HG02970 (cell line): ENCODE results near the gene CPT1B.

Experiments
- ATAC-seq: cut with Tn5 transposase; IDR thresholded peaks from one replicate; pipeline ENCODE4 v1.9.1; 2021; ENCODE audit warnings: mild to moderate bottlenecking, moderate library complexity, moderate number of reproducible peaks; ENCODE audit not compliant: unreplicated experiment, low FRiP score

Gene CPT1B

DNA sequence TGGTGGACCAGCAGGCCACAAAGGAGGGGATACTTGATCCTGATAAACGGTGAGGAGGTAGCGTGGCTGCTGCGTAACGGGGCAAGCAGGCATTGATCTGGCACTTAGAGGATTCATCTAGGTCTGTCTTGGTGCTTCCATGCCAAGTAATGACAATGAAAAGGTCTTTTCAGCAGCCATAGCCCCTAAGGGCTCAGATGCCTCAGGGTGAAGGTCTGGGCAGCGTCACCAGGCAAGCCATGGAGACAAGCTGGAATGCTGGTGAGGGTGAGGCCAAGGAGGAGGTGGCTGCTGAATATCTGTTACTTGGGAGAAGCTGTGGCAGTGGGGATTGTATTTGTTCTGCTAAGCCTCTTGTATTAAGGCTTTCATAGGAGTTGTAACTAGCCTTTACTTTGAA is 9.2 kb upstream of the CPT1B start:
- ATAC-seq, result no peak

DNA sequence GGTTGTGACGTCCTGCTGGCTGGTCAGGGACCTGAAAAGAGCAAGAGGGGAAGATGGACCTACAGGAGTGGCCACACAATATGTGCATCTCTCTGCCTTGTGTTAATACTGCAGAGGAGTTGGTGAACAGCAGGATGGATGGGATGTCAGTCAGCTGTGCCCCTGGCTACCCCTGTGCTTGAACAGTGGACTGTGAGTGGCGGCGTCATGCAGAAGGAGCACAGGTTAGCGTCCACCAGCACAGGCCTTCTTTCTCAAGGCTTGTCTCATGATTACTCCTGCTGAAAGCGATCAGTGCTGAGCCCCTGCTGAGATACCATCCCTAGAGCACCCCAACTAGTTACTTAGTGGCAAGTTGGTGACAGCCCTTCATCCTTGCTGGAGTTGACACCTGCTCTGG is 8.2 kb upstream of the CPT1B start:
- no peak for ATAC-seq

DNA sequence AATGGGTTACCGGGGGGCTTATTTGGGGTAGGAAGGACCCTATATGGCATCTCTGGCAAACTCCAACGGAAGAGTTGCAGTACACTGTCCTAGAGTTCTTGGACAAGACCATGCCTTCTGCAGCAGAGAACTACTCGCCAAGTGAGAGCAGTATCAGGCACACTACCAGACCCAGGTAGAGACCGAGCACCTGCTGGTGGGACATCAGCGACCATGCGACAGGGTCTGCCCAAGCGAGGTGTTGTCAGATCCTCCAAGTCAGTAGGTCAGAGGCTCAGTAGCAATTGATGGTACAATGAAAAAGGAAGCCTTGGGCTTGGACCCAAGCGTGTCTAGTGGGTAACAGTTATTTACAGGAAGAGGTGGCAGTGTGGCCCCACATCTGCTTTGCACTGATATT is 7.6 kb upstream of the CPT1B start:
- no peak for ATAC-seq

DNA sequence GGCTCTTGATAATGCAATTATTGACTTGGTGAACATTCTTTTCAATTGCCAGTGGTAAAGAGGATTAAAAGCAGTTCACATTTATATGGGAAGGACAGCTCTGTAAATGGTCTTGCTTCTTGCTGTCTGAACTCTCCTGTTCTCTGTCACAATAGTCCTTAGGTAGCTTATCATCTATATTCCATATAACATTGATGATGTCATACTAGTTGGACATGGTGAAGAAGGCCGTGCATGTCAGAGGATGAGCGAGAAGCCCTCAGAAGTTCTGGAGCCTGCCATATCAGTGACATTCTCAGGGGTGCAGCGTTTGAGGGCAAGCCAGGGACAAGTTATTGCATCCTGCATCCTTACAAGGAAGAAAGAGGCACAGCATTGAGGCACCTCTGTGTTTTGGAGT is 7.0 kb upstream of the CPT1B start:
- no peak for ATAC-seq

DNA sequence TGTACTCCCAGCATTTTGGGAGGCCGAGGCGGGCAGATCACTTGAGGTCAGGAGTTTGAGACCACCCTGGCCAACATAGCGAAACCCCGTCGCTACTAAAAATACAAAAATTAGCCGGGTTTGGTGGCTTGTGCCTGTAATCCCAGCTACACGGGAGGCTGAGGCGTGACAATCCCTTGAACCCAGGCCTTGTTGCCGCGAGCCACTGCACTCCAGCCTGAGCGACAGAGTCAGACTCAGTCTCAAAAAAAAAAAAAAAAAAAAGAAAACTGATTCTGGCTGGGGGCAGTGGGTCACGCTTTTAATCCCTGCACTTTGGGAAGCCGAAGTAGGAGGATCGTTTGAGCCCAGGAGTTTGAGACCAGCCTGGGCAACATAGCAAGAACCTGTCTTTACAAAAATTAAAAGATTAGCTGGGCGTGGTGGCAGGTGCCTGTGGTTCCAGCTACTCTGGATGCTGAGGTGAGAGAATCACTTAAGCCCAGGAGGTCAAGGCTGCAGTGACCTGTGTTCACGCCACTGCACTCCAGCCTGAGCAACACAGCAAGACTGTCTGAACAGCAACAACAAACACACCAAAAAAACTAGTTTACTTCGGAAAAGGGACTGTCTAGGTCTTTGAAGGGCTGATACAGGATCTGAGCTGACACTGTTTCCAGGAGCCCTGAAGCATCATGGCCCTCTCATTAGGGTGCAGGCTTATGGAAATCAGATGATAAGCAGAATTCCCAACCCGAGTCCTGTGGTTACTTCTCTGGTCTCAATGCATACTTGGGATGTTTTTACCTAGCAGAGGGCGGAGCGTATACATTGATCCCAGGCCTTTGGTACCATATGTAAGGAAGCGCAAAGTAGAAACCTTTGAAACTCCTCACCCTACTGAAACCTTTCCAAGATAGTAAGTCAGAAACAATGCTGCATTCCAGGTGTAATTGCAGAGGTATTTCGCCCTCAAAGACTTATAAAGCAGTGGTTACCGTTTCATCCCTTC is 6.2 kb upstream of the CPT1B start:
- no peak for ATAC-seq

DNA sequence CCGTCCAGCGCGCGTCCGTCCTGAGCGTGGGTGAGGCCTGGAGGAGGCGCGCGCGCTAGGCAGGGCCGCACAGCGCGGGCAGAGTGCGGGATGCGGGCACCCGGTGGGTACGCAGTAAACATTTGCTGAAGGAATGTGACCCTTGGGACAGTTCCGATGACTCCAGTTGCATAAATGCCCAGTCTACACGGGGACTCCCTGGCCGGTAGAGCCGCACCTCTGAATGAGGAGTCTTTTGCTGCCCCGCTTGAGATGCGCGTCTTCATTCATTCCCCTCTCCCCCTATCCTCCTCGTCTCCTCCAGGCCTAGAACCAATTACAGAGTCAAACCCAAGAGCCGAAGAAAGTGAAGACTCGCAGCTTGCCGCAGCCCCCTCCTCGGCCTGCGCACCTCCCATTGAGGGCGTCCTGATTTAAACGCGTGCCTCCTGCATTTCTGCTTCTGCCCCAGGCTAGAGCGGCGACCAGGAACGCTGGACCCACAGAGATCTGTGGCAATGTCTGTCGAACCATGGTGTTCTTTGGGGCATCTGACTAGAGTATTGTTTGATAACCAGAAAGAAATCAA is 5.2 kb upstream of the CPT1B start:
- peak; percentile 29 for ATAC-seq

DNA sequence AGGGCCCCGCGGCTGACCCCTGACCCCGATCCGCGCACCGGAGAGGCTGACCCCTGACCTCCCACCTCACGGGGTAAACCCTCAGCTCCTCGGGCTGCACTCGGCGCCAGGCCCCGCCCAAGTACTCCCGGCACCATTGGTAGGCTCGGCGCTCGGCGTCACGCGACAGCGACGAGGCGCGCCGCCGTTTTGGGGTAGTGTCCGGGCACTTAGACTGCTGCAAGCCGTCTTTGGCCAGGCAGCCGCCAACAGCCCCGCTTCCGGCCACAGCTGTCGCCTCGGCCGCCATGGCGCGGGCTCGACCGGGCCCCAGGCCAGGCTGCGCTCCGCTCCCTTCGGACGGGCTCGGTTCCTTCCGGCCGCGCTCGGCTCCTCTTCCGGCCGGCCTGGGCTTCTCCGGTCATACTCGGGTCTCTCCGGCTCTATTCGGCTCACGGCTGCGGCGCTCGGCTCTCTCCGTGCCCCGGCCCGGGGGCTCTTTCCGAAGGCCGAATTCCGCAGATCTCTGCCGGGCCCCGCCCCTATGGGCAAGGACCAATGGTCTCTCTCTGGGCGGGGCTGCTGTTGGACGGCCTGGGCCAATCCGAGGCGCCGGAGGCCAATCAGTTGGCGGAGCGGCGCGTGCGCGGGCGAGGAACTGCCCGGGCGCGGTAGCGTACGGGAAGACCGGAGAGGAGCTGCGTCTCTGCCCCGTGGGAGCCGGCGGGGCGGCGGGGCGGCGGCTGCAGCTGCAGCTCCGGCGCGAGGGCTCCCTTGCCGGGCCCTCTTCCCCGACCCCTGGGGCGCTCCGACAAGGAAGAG is 4.5 kb upstream of the CPT1B start, which contains the start of gene CHKB:
Gene CHKB, minus strand, starts transcription at position 357 of the 801 bp plus-strand sequence. Its CDS starts 68 bp downstream, at position 289.
- peak; percentile 92 for ATAC-seq

DNA sequence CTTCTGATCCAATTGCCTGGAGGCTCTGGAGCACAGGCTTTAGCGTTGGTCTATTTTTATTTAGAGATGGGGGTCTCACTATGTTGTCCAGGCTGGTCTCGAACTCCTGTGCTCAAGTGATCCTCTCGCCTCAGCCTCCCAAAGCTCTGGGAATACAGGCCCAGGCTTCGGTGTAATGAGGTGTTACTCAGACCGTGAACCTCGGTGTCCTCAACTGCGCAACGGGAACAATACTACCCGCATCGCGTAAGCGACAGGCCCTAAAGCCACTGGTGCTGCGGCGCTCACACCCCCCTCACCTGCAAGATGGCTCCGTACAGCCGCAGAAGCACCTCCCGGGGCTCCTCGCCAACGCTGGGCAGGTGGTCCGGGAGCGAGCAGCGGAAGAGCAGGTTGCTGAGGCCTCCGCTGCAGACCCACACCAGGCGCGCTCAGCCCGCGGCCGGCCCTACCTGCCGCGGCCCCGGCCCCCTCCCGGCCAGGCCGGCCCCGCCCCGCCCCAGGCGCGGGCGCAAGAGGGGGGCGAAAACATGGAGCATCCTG is 3.8 kb upstream of the CPT1B start:
- no peak for ATAC-seq

DNA sequence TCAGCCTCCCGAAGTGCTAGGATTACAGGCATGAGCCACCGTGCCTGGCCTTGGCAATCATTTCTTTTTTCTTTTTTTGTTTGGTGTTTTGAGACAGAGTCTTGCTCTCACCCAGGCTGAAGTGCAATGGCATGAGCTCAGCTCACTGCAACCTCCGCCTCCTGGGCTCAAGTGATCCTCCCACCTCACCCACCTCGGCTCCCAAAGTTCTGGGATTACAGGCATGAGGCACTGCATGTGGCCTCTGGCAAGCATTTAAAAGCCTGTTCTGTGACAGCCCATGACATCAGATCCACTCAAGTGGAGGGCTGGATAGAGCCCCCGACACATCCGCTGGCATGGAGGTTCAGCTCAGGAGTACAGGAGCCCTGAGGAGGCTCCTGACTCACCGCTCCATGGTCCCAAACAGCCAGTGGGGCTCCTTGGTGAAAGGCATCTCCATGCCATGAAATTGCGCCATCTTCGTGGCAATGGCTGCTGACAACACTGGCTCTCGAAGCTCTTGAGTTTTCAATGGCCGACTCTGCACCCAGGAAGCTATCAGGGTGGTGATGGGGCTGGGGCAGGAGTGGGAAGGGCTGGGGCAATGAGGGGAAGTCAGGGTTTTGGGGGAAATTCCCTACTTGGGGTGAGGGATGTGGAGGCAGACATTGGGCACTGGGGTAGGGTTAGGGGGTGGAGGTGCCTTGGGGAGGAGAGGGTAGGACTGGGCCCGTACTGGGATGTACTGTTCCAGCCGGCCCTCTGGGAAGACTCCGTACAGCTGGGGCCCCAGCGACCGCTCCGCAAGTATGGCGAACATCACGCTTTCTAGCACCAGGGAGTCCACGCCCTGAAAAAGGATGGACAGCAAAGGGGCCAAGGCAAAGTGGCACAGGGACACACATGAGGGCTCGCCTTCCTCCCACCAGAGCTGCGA is 3.1 kb upstream of the CPT1B start:
- no peak for ATAC-seq

DNA sequence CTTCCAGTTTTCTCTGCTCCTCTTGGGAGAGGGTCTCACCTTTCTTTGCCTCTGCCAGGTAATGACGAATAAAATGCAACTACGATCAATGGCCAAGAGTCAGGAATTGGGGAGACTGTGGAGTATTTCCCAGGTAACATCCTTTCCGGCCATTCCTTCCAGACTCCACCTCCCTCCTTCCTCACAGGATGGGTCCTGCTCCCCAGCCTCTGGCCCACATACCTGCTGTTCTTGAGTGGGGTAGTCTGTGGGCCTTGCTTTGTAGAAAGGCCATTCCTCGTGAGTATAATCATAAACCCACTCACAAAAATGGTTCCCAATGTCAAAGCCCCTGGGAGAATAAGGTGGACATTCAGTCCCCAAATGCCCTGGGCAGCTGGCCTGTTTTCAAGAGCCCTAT is 1.5 kb upstream of the CPT1B start:
- ATAC-seq, result no peak

DNA sequence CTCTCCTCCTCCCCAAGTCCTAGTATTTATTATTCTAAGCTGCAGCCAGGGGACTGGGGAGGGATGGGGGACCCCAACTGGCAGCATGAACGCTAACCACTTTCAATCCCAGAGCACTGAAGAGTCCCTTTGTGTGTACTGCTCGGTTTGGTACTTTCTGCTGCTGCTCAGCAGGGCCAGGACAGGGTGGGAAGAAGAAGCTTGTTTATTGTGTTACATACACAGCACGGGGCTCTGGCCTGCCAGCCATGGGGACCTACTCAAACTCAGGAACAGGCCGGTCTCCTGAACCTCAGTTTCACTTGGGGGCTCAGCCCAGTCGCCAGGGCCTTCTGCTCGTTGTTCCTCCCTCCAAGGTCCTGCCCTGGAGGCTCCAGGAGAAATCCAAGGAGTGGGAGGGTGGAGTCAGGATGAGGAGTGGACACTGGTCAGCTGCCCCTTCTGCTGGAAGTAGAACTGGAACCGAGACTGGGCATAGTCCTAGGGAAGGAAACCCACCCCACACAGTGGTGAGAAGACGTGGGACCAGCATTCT is 616 bp upstream of the CPT1B start:
- no peak for ATAC-seq

DNA sequence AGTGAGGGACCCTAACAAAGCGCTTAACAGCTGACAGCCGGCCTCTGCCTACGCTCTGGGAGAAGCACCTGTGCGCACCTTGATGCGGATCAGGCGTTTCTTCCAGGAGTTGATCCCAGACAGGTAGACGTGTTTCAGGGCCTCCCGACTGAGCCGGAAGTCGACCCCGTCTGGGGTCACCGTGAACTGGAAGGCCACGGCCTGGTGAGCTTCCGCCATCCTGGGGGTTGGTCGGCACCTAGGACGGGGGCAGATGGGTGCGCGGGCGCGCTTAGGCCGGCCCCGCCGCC is 585 bp downstream of the CPT1B start:
- no peak for ATAC-seq

DNA sequence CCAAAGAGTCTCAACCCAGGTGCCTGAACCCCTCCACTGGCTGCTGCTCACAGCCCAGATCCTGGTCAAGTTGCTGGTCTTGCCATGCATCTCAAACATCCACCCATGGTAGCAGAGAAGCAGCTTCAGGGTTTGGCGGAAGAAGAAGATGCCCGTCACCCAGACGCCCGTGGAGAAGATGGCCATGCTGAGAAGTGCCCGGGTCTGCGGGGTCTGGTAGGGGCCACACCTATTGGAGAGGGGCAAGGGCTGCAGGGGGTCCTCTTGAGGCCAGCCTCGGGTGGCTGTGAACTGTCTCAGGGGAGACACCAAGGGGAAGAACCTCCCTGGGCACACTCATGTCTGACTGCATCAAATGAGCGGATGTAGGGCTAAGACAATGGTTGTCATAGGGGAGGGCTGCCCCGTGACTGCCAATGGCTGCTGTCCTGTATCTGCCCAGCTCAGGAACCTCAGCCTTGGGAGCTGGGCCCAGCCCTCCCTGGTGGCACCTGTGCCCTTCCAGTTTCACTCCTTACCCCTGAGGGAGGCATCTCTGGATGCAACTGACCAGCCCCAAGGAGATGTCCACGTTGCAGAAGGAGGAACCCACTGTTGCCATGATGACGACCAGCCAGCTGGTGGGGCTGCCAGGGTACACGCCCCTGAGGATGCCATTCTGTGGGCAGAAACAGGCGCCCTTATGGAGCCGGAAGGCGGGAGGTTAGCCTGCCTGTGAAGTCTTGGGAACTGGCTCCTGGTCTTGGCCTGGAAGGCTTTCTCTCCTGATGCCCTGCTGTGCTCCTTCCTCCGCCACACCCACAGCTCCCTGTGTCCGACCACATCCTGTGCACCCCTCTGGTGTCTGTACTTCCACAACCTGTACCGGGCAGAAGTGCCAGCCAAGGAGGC is 1.2 kb downstream of the CPT1B start:
- ATAC-seq, result no peak

DNA sequence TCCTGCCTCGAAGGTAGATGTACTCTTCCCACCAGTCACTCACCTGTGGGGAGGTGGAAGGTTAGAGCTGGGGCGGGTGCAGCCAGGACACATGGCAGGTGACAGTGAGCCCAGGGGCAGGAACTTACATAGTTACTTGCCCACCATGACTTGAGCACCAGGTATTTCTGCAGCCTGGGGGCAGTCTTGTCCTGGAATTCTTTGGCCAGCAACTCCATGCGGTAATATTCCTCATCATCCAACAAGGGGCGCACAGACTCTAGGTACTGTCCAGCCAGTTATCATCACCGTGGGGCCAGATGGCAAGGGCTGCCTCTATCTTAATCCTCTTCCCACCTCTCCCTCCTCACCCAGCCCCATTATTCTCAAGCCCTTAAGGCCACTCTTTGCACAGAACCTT is 2.2 kb downstream of the CPT1B start:
- no peak for ATAC-seq

DNA sequence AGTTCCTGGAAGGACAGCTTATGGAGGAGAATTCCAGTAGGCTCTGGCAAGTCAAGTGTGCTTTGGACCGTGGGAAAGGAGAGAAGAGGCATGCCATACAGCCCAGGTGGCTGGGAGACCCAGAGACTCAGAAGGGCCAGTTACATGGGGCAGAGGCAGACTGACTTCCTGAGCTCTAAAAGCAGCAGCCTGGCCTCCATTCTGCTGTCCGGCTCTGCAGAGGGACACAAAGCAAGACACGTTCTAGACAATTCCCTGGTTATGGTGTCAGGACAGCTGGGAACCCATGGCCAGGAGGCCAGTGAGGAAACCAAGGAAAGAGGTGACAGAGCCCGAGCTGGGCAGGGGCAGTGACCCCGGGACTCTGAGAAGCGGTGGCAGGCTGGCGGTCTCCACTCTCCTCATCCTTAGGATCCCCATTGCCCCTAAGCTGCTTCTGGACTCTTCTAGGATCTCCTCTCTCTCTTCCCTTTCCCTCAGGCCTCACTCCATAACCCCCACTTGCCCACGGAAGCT is 2.7 kb downstream of the CPT1B start:
- ATAC-seq, result no peak

DNA sequence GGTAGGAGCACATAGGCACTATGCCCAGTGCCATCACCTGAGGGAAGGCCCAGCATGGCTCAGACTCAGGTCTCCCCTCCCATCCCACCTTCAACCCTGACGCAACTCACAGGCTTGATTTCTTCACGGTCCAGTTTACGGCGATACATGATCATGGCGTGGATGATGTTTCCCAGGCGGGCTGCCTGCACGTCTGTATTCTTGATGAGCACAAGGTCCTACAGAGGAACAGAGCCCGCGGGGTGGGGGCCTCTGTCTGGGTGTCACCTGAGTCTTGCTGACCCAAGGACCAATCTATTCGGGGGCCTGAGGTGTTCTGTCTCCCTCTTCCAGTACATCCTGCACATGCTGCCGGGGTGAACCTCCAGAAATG is 3.9 kb downstream of the CPT1B start:
- no peak for ATAC-seq

DNA sequence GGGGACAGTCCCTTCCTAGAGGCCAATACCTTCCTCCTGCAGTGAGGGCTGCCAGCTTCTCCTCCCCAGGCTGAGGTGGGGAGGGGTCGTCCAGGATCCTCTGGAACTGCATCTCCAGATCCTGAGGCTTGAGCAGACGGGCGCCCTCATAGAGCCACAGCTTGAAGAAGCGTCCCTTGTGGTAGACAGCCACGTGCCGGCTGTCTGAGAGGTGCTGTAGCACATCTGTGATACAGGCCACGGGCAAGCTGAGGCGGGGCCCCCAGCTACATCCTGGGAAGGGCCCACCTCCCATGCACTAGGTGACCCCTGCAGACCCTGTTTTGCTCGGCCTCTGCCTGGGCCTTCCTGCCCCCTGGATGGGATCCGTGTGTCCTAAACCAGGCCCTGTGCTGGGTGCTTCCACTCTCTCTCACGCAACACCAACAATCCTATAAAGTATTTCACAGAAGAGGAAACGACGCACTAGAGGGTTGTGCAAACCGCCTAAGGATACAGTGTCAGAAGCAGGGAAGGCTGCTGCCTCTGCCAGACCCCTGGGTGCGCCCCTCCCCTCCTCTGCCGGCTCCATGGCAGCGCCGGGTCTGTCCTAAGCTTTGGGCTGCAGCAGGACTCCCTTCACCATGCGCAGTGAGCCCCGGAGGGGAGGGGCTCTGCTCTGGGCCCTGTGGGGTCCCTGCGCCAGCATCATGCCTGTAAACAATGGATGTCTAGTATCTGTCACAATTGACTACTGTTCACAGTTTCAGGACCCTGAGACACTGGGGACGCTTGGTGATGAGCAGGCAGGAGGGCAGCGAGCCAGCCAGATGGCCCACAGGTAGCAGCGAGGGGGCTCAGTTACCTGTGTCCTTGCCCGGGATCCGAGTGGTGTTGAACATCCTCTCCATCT is 4.5 kb downstream of the CPT1B start:
- no peak for ATAC-seq

DNA sequence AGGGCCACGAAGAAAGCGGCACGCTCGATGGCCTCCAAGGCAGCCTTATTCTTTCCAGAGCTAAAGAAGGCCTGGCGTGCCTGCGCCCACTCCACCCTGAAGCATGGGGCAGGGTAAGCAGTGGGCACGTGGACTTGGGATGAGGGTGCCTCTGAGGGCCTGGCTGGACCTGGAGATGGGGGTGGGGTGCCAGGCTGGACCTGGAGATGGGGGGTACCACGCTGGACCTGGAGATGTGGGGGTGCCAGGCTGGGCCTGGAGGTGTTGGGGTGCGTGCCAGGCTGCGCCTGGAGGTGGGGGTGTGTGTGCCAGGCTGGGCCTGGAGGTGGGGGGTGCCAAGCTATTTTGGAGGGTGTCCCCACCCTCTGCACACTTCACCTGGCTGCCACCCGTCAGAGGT is 5.3 kb downstream of the CPT1B start:
- no peak for ATAC-seq
